ENCODE measurements around the gene TOX4.
"Not testable (repeated sequence)": the region's sequence is repeated elsewhere in the genome, so short reads cannot be mapped to it uniquely, and the experiment has no call there.

TOX4 gene

DNA sequence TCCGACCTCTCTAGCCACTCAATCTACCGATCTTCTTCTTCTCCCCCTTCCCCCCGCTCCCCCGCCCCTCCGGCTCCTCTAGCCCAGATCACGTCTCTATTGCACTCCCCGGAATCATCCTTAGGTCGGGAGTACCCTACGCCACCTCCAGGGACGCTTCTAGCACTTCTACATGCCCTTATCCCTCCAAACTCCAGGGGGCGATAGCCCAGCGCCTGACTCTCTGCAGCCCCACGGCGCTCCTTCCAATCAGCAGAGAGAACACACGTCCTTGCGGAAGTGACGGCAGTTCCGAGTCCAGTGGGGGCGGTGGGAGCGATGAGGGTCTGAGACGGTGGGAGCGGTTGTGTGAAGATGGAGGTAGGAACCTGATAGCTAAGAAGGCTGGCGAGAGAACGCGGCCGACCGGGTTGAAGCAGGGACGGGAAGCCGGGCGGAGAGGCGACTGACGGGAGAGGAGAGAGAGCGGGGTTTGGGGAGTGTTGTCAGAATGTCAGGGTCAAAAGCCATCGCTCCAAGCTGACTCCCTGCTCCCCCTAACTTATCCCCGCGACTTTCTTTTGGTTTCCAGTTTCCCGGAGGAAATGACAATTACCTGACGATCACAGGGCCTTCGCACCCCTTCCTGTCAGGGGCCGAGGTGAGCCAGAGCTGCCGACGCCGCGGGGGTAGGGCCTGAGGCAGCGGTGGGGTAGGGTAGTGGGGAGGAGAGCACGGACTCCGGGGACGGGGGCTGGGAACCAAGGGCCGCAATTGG, at the start of gene TOX4, which contains the start of gene RAB2B:
TSS of gene TOX4 (plus strand) at position 271 of the 757 bp plus-strand sequence. CDS start at position 355, 84 bp downstream.
TSS of gene RAB2B (minus strand) at position 35 of the 757 bp plus-strand sequence. CDS start 87 bp downstream, outside the sequence.
- peak; percentile 90 for DNase-seq

DNA sequence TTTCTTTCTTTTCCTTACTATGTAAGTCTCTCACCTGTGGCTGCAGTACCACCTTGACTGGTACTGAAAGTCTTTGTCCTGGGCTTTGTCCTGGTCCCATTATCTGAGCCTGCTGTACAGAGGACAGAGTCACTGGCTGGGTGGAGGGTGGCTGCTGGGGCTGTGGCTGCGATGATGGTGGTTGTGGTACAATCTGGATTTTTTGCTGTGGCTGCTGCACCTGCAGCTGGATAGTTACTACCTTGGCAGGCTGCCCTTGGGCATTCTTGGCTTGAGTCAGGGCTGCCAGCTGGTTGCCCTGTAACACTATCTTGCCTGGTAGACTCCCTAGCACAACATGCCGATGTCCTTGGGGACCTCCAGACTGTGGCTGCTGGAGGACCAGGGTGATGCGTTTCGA, 48.1 kb upstream of the TOX4 start:
- DNase-seq: no peak

DNA sequence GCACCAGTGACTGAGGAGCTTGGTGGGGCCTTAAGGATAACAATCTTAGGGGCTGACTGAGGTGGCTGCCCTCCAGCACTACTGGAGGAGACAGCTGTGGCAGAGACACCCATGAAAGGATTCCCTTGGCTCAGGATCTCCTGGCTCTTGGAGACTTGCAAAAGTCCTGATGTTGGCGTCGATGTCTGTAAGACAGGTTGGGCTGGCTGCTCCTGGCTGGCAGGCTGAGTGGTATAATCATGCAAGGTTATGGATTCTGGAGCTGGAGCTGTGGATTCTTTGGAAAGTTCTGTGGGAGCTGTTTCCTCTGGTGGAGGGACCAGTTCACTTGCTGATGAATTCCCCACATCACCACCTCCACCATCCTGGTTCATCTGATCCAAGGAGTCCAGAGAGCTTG, 45.9 kb upstream of the TOX4 start:
- DNase-seq: no peak

GRCh38 chr14:21436567-21437062, 40.4 kb upstream of the TOX4 start:
- no peak for DNase-seq

GRCh38 chr14:21437063-21437901, 39.7 kb upstream of the TOX4 start:
- DNase-seq: peak; percentile 96

GRCh38 chr14:21440859-21441258, 36.1 kb upstream of the TOX4 start:
- DNase-seq: no peak

- DNase-seq: not testable (repeated sequence)
Observed at GRCh38 chr14:21442657-21443056, 34.3 kb upstream of the TOX4 start.

- DNase-seq: no peak
Observed at GRCh38 chr14:21449899-21450216, 27.1 kb upstream of the TOX4 start.

DNA sequence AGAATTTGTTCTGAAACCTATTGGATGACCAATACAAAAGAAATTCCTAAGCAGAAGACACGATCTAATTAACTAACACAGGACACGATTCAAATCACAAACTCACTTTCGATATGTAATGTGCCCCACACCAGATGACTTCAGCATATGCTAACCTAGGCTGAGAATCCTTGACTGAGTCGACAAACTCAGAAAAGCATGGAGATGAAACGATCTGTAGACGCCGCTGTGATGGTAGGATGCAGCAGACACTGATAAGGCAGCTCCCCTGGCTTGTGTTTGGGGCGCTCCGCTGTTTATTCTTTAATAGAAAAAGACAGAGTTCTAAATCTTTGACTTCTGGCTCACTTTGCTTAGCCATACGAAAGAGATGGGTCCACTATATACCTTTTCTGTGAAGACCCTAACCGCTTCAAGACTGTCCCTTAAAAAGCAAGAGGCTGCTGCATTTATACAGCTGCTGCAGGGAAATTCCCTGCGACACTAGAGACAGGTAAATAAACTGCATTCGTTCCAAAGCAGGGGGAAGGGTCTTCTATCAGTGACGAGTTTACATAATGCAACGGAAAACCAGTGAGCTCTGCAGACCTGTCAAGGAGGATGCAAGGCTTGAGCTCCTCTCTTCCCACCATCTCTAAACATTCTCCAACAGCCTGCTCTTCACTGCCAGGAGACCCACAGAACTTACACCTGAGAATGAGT, 22.0 kb upstream of the TOX4 start:
- no peak for DNase-seq

- DNase-seq: no peak
Observed at GRCh38 chr14:21455592-21455911, 21.4 kb upstream of the TOX4 start.

DNA sequence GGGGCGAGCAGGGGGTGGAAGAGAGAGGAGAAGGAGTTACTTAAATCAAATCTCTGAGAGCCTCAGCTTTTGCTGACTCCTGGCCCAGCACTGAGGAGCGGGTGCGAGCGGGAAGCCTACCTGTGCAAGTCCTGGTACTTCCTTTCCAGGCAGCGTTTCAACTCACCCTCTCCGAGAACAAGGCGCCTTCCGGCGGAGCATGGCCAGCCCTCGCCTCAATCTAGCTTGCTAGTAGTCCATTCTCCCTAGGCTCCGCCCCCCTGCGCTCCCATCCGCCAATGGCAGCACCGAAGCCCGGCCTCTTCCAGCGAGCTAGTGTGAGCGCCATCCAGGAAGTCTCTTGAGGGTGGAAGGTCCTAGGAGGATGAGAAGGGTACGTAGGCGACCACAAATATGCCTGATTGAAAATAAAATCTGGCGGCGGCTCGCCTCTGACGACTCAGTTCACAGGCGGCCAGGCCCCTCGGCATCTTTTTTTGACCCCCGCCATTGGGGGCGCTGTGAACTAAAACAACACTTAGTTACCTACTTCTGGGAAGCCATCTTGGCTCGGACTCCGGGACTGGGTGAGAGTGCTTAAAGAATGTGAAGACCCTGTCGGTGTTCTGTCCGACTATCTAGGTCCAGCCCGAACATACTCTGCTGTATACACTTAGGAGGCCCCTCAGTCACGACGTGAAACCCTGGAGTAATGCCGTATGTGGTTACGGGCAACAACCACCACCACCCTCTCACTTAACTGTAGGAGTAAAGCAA, 20.9 kb upstream of the TOX4 start, which contains the start of gene CHD8:
TSS of gene CHD8 (minus strand) at position 212 of the 756 bp plus-strand sequence. CDS start 24,480 bp downstream, outside the sequence.
- peak; percentile 99 for DNase-seq

DNA sequence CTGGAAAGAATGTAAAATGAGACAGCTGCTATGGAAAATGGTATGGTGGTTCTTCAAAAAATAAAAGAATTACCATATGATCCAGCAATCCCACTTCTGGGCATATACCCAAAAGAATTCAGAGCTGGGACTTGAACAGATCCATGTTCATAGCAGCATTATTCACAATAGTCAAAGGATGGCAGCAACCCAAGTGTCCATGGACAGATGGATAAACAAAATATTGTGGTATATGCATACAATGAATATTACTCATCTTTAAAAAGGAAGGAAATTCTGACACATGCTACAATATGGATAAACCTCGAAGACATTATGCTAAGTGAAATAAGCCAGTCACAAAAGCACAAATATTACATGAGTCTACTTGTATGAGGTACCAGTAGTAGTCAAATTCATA, 9.4 kb upstream of the TOX4 start:
- DNase-seq: no peak

GRCh38 chr14:21475767-21476522, 1.1 kb upstream of the TOX4 start:
- DNase-seq: no peak

- peak; percentile 62 for DNase-seq
Observed at GRCh38 chr14:21476523-21476924, 471 bp upstream of the TOX4 start.

DNA sequence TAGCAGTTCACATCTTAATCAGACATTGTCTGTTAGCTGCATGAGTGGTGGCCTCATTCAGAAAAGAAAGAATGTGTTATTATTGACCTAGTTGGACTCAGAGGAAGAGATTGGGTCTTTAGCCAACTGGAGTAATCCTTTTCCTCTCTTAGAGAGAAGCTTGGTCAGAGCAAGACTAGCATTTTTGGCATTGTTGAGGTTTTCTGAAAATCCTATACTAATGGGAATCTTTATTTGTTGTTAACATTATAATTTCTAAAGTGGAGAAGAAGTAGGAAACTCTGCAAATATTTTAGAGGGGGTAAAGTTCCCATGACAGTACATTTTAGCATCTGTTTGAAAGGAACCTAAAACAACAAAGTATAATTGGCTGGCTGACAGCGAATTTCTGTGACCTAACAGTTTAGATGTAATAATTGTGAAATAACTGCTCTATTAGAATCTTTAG, 9.7 kb downstream of the TOX4 start:
- no peak for DNase-seq

DNA sequence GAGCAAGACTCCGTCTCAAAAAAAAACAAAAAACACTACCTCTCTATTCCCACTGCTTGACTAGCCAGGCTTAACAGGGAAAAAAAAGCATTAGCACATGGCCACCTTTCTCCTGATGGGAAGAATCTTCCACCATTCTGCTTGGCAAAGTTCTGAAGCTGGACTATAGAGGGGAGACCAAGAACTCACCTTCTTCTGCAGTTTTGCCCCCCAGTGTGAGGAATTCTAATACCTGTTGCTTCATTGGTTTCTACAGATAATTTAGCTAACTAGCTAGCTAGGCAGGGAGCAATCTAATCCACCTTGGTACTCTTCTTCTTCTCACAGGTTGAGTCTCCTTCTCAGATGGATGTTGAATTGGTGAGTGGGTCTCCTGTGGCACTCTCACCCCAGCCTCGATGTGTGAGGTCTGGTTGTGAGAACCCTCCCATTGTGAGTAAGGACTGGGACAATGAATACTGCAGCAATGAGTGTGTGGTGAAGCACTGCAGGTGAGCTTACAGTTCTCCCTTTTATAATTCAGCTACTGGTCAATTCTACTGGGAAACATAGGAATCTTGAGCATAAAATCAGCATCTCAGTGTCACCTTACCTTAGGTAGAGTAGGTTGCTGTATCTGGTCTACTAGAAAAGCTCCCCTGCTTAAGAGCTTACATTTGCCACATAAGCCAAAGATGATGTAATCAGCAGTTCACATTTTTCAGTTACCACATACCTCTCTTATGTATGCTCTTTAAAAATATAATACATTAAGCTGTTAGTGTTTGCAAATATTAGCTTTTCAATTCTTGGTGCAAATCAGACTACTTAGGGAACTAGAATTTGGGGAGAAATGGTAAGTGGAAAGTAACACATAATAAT, 18.1 kb downstream of the TOX4 start:
- no peak for DNase-seq

- no peak for DNase-seq
Observed at GRCh38 chr14:21496453-21496852, 19.5 kb downstream of the TOX4 start.

DNA sequence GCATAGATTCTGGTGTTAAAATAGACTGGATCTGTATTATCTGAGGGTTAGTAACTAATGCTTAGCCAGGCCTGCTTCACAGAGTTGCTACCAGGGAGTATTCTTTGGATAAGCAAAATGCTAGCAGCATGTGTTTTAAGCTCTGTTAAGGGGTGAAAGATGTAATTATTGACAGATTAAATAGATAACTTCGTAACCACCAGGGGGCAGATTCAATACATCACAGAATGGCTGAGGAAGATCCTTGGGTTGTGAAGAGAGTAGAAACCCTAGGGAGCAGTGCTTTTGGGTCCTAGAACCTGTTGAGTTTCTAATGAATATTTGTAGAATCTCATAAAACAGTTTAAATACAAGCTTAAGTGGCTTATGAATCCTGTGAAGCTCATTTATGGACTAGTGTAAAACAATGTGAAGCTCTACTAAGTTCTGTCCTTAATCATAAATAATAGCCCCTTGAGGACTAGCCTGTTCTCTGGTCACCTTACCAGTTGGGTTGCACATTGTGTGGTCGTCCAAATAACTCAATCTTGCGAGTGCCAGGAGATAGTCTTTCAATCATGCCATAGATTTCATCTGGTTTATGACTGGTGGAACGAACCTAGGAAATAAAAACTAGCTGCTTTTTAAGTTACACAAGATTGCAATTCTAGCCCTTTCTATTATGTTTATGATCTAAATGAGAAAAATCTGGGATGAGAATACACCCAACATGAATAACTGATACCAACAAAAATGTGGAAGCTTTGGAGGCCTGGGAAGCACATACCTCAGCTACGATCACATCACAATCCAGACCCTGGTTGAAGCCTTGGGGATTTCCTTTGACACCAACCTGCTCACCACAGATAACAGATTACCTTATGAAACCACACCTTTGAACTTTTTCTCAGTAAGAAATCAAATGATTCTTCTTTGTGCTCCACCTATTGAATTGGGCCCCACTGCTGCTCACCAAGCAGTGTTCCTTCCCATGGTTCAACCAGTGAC, 21.8 kb downstream of the TOX4 start:
- no peak for DNase-seq

DNA sequence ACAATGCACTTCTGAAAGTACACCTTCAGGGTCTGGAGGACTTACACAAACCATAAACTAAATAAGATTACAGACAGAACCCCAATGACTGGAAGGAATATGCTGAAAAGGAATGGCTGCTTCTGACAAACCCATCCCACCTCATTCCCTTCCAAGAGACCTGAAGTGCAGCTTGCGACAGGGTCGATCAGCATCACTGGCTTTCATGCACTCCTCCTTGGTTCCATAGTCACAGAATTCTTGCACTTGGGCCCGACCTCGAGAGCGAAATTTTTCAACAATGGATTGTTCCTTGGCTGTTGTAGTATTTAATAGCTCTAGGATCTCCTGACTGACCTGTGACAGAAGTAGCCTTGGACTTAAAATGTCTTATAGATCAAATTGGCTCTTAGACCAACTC, 24.6 kb downstream of the TOX4 start:
- no peak for DNase-seq

Data from NCI-H1048 (cell line).